Epidermal melanocyte (primary cell): ENCODE results near the gene XRCC4.
"Not testable (repeated sequence)": the region's sequence is repeated elsewhere in the genome, so short reads cannot be mapped to it uniquely, and the experiment has no call there.

ENCODE experiments used
- DNase-seq: peaks from one replicate; pipeline ENCODE4 v3.0.0; 2011; ENCODE audit warnings: low spot score; ENCODE audit not compliant: insufficient read length

The XRCC4 gene

GRCh38 chr5:83115816-83116215 is 38.5 kb downstream of the XRCC4 start:
- no peak for DNase-seq

DNA sequence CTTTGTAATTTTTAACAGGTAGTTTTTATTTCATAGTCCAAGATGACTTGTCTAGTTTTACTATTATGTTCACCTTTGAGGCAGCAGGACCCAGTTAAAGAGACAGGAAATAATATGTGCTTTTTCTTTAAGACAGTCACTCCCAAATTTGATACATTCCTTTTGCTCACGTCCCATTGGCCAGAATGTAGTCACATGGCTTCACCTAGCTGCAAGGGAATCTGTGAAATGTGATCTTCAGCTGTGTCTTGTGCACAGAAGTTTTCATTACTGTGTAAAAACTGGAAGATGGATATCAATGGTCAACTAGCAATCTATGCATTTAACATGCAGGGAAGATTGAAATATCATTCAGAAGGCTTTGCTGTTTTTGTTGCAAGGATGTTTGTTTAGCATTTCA is 41.1 kb downstream of the XRCC4 start:
- DNase-seq: no peak

DNA sequence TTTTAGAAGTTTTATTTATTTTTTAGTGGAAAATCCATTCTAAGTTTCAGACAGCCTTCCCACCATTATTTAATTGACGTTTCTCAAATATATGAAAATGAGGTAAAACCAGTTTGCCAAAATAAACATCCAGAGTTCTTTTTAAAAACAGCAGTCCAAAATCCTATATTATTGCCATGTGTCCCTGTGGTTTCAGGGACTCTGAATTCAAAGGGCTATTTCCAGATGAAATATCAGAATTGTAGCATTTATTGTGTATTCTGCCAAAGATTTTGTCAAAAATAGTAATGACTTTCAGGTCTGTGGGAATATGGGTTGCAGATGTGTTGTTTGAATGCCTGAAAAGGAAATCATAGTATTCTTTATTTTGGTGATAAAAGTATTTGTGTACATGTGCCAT is 41.6 kb downstream of the XRCC4 start:
- no peak for DNase-seq

- DNase-seq: no peak
Measured at GRCh38 chr5:83124593-83124992, 47.2 kb downstream of the XRCC4 start.

DNA sequence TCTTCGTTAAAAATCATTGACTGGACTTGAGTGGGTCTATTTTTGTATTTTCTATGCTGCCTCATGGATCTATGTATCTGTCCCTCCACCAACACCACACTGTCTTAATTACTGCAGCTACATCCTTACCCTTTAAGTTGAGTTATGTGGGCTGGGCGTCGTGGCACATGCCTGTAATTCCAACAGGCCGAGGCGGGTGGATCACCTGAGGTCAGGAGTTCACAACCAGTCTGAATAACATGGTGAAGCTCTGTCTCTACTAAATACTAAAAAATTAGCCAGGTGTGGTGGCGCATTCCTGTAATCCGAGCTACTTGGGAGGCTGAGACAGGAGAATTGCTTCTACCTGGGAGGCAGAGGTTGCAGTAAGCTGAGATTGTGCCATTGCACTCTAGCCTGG is 48.2 kb downstream of the XRCC4 start:
- no peak for DNase-seq

- no peak for DNase-seq
Measured at GRCh38 chr5:83126501-83126900, 49.2 kb downstream of the XRCC4 start.

DNA sequence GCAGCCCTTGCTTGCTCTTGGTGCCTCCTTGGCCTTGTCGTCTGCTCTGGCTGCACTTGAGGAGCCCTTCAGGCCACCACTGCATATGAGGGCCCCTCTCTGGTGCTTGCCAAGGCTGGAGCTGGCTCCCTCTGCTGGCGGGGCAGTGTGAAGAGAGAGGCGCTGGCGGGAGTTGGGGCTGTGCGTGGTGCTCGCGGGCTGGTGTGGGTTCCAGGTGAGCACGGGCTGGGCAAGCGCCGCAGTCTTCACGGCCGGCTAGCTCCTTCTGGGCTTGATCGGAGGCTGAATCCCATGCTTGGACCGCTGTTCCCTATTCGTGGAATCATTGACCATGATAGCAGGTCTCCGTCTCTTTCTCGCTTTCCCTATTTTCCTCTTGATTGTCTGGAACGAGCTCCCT is 56.5 kb downstream of the XRCC4 start:
- no peak for DNase-seq

DNA sequence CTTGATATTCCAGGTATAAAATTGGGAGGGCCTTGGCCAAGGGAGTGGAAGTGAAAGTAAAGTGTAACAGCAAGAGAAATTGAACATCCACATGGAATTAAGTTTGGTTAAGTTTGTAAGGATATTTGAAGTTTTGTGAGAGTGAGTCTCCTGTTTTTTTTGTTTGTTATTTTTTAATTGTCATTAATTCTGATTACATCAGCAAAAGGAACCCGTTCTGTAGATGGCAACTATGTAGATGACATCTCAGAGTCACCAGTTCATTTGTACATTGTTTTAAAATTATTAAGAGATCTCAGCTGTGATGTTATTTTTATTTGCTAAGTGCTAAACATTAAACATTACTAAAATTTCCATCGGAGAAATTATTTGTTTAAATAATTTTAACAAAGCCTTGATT is 65.2 kb downstream of the XRCC4 start:
- DNase-seq: no peak

DNA sequence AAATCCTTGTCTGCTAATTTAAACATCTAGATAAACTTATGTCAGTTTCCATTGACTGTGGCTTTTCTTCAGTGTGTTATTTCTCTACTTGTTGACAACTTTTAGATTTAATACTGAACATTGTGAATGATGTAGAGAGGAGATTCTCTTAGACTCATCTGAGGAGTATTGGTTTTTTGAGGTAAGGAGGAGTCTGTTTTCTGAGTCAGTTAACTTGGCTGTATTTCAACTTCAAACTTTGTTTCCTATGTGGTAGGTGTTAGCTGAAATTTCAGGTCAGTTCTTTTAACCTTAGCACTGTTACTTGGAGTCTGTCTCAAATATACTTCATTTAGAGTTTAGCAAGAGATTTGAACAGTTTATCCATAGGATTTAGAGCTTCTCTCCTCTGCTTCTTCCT is 67.9 kb downstream of the XRCC4 start:
- no peak for DNase-seq

DNA sequence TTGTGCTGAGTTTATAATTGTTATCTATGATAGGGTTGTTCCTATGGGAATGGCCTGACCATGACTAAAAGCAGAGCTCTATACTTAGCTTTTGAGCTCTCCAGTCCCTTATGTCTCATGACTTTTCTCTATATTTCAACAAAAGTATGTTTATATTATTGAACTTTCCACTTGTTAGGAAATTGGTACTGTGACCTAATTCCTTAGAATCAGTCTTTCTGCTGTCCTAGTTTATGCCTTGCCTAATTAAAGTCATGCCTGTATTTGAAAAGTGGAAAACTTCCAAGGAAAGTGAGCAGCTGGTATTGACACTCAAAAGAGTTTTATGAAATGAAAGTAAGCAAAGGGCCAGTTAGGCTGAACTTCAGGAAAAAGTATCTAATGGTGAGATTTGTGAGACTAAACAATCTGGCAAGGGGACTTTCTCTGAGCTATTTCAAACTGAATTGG is 68.6 kb downstream of the XRCC4 start:
- peak; percentile 20 for DNase-seq

DNA sequence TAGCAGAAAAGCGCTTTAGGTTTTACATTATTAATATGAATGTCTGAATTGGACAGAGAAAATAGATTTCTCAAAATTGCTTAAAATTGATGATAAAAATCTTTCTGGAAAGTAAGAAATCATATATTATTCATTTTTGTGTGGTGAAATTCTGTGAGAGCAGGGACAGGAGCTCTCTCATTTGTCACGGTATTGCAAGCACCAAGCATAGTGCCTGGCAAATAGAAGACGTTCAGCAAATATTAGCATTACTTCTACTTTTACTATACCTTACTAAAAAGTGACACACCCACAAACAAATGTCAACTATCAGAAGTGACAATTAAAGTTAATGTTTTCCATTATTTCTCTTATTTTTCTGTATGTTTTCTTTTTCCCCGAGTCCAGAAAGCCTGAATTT is 69.1 kb downstream of the XRCC4 start:
- no peak for DNase-seq

GRCh38 chr5:83147593-83147992 is 70.2 kb downstream of the XRCC4 start:
- DNase-seq: no peak

- no peak for DNase-seq
Measured at GRCh38 chr5:83148370-83148769, 71.0 kb downstream of the XRCC4 start.

DNA sequence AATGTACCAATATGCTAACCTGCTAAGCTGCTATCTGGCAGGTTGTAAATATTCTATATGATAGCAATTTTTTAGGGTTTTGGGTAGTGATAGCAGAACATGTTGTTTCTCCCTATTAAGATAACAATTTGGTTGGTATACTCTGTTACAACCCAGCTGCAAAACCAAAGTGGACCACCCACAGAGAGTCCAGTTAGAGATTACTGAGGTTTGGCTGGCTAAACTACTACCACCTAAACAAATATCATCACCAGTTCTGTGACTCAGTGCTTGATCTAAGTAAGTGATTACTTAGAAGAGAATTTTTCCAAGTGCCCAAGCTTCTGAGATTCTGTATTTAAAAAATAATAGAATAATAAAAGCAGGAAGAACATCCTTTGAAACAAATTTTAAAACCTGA is 72.3 kb downstream of the XRCC4 start:
- no peak for DNase-seq

DNA sequence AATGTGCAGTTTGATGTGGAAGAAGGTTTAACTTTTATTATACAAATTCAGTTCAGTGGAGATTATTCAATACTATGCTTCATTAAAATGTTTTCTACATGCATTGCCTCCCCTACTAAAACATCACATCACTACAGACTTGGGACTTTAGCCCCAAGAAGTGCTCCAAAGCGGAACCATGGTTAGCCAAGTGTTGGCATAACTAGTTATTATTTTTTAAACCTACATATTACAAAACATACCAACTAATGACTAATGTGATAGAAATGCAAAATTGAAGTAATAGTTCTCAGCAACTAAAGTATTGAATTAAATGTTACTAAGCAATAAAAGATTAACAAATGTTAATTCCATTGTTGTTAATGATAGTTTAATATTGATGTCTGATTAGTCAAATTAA is 74.5 kb downstream of the XRCC4 start:
- no peak for DNase-seq

GRCh38 chr5:83152996-83153395 is 75.6 kb downstream of the XRCC4 start:
- not testable (repeated sequence) for DNase-seq

DNA sequence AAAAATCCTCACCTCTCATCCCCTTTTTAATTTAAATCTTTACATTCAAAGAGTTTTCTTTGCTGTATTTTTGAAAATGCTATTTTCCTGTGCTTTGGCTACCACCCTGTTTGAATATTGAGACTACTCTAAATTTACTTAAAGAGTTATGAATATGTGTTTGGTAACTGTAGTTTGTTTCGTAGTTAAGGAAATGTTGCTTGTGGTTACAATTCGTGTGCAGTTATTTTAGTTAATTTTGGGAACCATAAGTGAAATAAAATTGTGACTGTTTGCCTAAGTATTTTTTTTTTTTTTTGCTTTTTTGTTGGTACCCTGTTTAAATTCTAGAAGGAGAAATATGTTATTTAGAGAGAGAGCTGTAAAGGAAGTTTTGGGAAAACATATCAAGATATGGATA is 78.7 kb downstream of the XRCC4 start:
- no peak for DNase-seq

DNA sequence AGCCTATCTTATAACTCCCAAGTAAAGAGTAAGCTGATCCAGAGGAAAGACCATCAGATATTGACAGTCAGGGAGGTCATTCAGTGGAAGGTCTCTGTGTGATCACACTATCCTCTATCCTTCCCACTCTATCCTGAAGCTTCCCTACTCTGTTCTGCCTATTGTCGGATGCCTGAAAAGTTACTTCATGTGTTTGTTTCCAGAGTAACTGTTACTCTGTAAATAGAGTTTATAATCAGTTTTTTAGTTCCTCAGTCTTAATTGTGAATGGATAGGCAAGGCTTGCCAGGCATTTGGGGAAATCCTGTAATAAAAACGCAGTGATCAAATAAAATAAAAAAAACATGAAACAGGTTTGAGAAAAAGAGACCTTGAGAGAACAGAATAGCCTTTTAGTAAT is 79.8 kb downstream of the XRCC4 start:
- DNase-seq: no peak

DNA sequence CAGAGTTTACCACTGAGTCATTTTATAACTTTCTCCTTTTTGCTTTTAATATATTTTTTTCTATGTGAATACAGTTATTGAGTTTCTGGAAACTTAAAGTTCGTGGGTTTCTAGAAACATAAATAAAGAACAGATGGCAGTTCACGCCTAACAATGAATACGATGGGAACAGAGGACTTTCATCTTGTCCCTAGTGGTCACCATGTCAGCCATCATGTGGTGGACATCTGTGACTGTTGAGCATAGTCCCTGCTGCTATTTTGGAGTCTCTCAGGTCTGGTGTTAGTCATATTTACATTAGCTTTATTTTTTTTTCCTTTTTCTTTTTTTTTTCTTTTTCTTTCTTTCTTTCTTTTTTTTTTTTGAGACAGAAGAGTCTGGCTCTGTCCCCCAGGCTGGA is 85.3 kb downstream of the XRCC4 start:
- DNase-seq: no peak

DNA sequence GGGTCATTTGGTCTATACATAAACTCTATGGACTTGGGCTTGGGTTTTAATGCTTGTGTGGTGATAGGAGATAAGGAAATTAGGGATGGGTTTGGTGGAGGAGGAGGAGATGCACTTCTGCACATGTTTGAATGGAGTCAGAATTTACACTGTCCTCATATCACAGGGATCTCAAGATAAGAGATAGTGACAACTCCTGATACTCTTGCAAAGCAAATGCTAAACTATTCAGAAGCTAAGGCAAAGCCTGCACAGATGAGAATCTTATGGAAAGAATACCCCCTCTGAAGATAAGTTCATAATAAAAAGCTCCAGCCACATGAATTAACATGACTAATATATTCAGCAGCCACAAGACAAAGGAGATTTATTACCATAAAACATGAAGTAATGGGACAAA is 90.2 kb downstream of the XRCC4 start:
- no peak for DNase-seq

- DNase-seq: no peak
Measured at GRCh38 chr5:83169571-83170337, 92.4 kb downstream of the XRCC4 start.

- DNase-seq: no peak
Measured at GRCh38 chr5:83172011-83172410, 94.7 kb downstream of the XRCC4 start.

- DNase-seq: no peak
Measured at GRCh38 chr5:83172655-83173054, 95.3 kb downstream of the XRCC4 start.

DNA sequence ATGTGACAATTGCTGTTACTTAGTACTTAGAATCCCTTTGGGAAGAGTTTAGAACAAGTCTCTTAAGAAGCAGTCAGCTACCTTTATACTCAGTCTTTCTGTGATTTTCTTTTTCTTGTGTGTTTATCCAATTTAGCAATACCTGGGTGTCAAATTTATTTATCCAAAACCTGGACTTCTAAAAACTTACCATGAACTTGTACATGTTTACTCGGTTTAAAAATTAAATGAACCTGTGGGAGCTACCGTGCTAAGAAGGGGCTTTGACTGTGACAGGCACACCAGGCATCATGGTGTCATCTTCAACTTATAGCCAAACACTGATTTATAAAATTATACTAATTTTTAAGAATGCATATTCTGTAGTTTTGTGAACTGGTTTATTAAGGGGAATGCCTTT is 96.5 kb downstream of the XRCC4 start:
- DNase-seq: no peak
